IMR-90 (cell line): ENCODE measurements around the gene KIF6. TPM values are rescaled to one million over a fixed set of nuclear protein-coding genes. Genes with fewer than 3 reads are reported as not detected.

Experiments
- ATAC-seq: fragments of 200-7000 bp; cut with Tn5 transposase; 2 replicates; pipeline ENCODE4 v1.9.1; 2020; ENCODE audit warnings: low read depth, mild to moderate bottlenecking, moderate library complexity
- BruUV-seq: library from RNA; stranded (reverse); fragments of 400-500 nt; replicated peaks from 2 replicates; lab custom pipeline; 2021; lab: Mats Ljungman, UMichigan
- CTCF ChIA-PET: fragments of 300-600 bp; formaldehyde crosslinking; extraction: SDS; loops from one replicate; lab custom pipeline; 2021; ENCODE audit warnings: antibody characterized with exemption; lab: Yijun Ruan, JAX
- POLR2A ChIA-PET: fragments of 300-600 bp; sonication (Branson Sonifier 250); formaldehyde crosslinking; loops from one replicate; lab custom pipeline; 2022; ENCODE audit warnings: antibody characterized with exemption; ENCODE audit not compliant: unreplicated experiment; lab: Charles Lee
- DNase-seq: peaks from one replicate; pipeline ENCODE4 v3.0.0; 2013
- H2AFZ ChIP-seq: replicated peaks from 2 replicates; pipeline ENCODE3; 2013; ENCODE audit warnings: low read length, mild to moderate bottlenecking; ENCODE audit not compliant: poor library complexity
- H2AK5ac ChIP-seq: 2 replicates; pipeline ENCODE4 v1.6.1; 2013; ENCODE audit warnings: low read depth, low read length, inconsistent platforms
- H2AK9ac ChIP-seq: replicated peaks from 2 replicates; pipeline ENCODE3; 2013; ENCODE audit warnings: mild to moderate bottlenecking, low read depth, low read length, moderate library complexity; ENCODE audit not compliant: poor library complexity
- H2BK120ac ChIP-seq: 2 replicates; pipeline ENCODE4 v1.6.1; 2013; ENCODE audit warnings: low read depth, low read length, inconsistent platforms
- H2BK15ac ChIP-seq: 3 replicates; pipeline ENCODE4 v1.6.1; 2013; ENCODE audit warnings: low read depth, low read length, inconsistent platforms
- H2BK20ac ChIP-seq: 2 replicates; pipeline ENCODE4 v1.6.1; 2013; ENCODE audit warnings: low read depth, mild to moderate bottlenecking, inconsistent platforms, low read length, moderate library complexity
- H2BK5ac ChIP-seq: 2 replicates; pipeline ENCODE4 v1.6.1; 2013; ENCODE audit warnings: mild to moderate bottlenecking, low read depth, low read length, inconsistent platforms; ENCODE audit not compliant: poor library complexity, severe bottlenecking
- H3K14ac ChIP-seq: replicated peaks from 2 replicates; pipeline ENCODE4 v1.6.1; 2013; ENCODE audit warnings: low read depth, low read length, inconsistent platforms
- H3K18ac ChIP-seq: 2 replicates; pipeline ENCODE4 v1.6.1; 2013; ENCODE audit warnings: low read depth, low read length, control low read depth
- H3K23ac ChIP-seq: 2 replicates; pipeline ENCODE4 v1.6.1; 2013; ENCODE audit warnings: low read depth, low read length, inconsistent platforms
- H3K27ac ChIP-seq: 2 replicates; pipeline ENCODE4 v1.5.1; 2013; ENCODE audit warnings: mild to moderate bottlenecking, control low read depth, low read length; ENCODE audit not compliant: insufficient read depth
- H3K27me3 ChIP-seq: 2 replicates; pipeline ENCODE4 v1.6.1; 2013; ENCODE audit warnings: low read length; ENCODE audit not compliant: control insufficient read depth, insufficient read depth
- H3K36me3 ChIP-seq: 2 replicates; pipeline ENCODE4 v1.6.1; 2013; ENCODE audit warnings: low read length, mixed read lengths; ENCODE audit not compliant: control insufficient read depth, insufficient read depth
- H3K4ac ChIP-seq: 2 replicates; pipeline ENCODE4 v1.6.1; 2013; ENCODE audit warnings: low read depth, low read length, inconsistent platforms
- H3K4me1 ChIP-seq: 2 replicates; pipeline ENCODE4 v1.6.1; 2013; ENCODE audit warnings: low read length, mixed read lengths; ENCODE audit not compliant: control insufficient read depth, insufficient read depth
- H3K4me2 ChIP-seq: 2 replicates; pipeline ENCODE4 v1.6.1; 2013; ENCODE audit warnings: low read depth, mild to moderate bottlenecking, control low read depth, low read length, moderate library complexity
- H3K4me3 ChIP-seq: 2 replicates; pipeline ENCODE4 v1.5.1; 2013; ENCODE audit warnings: low read depth, mild to moderate bottlenecking, control low read depth, low read length, moderate library complexity; ENCODE audit not compliant: insufficient read depth
- H3K56ac ChIP-seq: 2 replicates; pipeline ENCODE4 v1.6.1; 2013; ENCODE audit warnings: low read length, inconsistent platforms; ENCODE audit not compliant: insufficient read depth; ENCODE audit errors: extremely low read depth
- H3K79me1 ChIP-seq, 2 experiments: 2 replicates each; pipeline ENCODE4 v1.6.1; 2013; ENCODE audit warnings: low read length in 2 of 2, inconsistent platforms in 1 of 2, low read depth in 1 of 2
- H3K9ac ChIP-seq: 2 replicates; pipeline ENCODE4 v1.6.1; 2013; ENCODE audit warnings: low read depth, low read length, control low read depth
- H3K9me1 ChIP-seq: 2 replicates; pipeline ENCODE4 v1.6.1; 2013; ENCODE audit warnings: low read length, inconsistent platforms; ENCODE audit not compliant: insufficient read depth
- H3K9me3 ChIP-seq: 2 replicates; pipeline ENCODE4 v1.6.1; 2013; ENCODE audit warnings: low read length; ENCODE audit not compliant: control insufficient read depth, insufficient read depth
- H4K20me1 ChIP-seq: 2 replicates; pipeline ENCODE4 v1.6.1; 2013; ENCODE audit warnings: low read length, inconsistent platforms; ENCODE audit not compliant: insufficient read depth
- H4K5ac ChIP-seq: 2 replicates; pipeline ENCODE4 v1.6.1; 2013; ENCODE audit warnings: mild to moderate bottlenecking, low read depth, low read length, control low read depth
- H4K8ac ChIP-seq, 2 experiments: 2 replicates each; pipeline ENCODE4 v1.6.1; 2013; ENCODE audit warnings: low read depth in 2 of 2, low read length in 2 of 2, control low read depth in 1 of 2, inconsistent platforms in 1 of 2
- H4K91ac ChIP-seq: 2 replicates; pipeline ENCODE4 v1.6.1; 2013; ENCODE audit warnings: low read depth, low read length, inconsistent platforms; ENCODE audit not compliant: insufficient read depth
- BHLHE40 ChIP-seq: fragments of 150-350 bp; IDR thresholded peaks from 2 replicates; pipeline ENCODE4 v1.6.1; 2016; ENCODE audit warnings: mild to moderate bottlenecking, low read depth, low read length
- CEBPB ChIP-seq: IDR thresholded peaks from 2 replicates; pipeline ENCODE4 v1.6.1; 2012; ENCODE audit warnings: low read depth, low read length, improper control_type of control experiment
- CHD1 ChIP-seq: IDR thresholded peaks from 2 replicates; pipeline ENCODE4 v1.6.1; 2012; ENCODE audit warnings: low read depth, low read length, improper control_type of control experiment
- FOS ChIP-seq: fragments of 150-350 bp; IDR thresholded peaks from 2 replicates; pipeline ENCODE4 v1.6.1; 2016; ENCODE audit warnings: low read depth, low read length
- MAFK ChIP-seq: IDR thresholded peaks from 2 replicates; pipeline ENCODE4 v1.6.1; 2012; ENCODE audit warnings: low read depth, low read length, improper control_type of control experiment
- MAZ ChIP-seq: IDR thresholded peaks from 2 replicates; pipeline ENCODE4 v1.6.1; 2012; ENCODE audit warnings: low read depth, mild to moderate bottlenecking, low read length, improper control_type of control experiment, moderate library complexity, borderline replicate concordance
- MXI1 ChIP-seq: IDR thresholded peaks from 2 replicates; pipeline ENCODE4 v1.6.1; 2012; ENCODE audit warnings: low read depth, mild to moderate bottlenecking, low read length, moderate library complexity, borderline replicate concordance
- NFE2L2 ChIP-seq: fragments of 150-350 bp; IDR thresholded peaks from 2 replicates; pipeline ENCODE4 v1.6.1; 2016; ENCODE audit warnings: low read depth, mild to moderate bottlenecking, low read length
- POLR2A ChIP-seq: IDR thresholded peaks from 2 replicates; pipeline ENCODE4 v1.6.1; 2012; ENCODE audit warnings: mild to moderate bottlenecking, low read depth, low read length
- RAD21 ChIP-seq: IDR thresholded peaks from 2 replicates; pipeline ENCODE4 v1.6.1; 2012; ENCODE audit warnings: low read length, improper control_type of control experiment
- RCOR1 ChIP-seq: IDR thresholded peaks from 2 replicates; pipeline ENCODE4 v1.6.1; 2012; ENCODE audit warnings: mild to moderate bottlenecking, low read length, improper control_type of control experiment; ENCODE audit not compliant: insufficient replicate concordance
- RFX5 ChIP-seq: IDR thresholded peaks from 2 replicates; pipeline ENCODE4 v1.8.0; 2012; ENCODE audit warnings: low read depth, mild to moderate bottlenecking, low read length, moderate library complexity
- SMC3 ChIP-seq: fragments of 150-350 bp; IDR thresholded peaks from 2 replicates; pipeline ENCODE4 v1.6.1; 2016; ENCODE audit warnings: low read depth, mild to moderate bottlenecking, antibody characterized with exemption, low read length, moderate library complexity
- WGBS, 2 experiments: methylation state at CpG; one replicate each; pipeline versions ENCODE4 v1.1.5 to v1.1.7; 2013; ENCODE audit warnings: missing lambda C conversion rate in 2 of 2; ENCODE audit not compliant: insufficient read length in 1 of 2; ENCODE audit errors: extremely low coverage in 2 of 2; 5-methylcytosine and 5-hydroxymethylcytosine counted together
- dilution Hi-C: fragments of 300-500 bp; cut with HindIII; formaldehyde crosslinking; loops from one replicate; pipeline ENCODE4 v1.14.3; 2018; ENCODE audit warnings: low sequenced_read_pairs; ENCODE audit not compliant: unreplicated experiment
- in situ Hi-C: fragments of 300-500 bp; cut with MboI; formaldehyde crosslinking; loops from 3 replicates; pipeline ENCODE4 v1.14.3; 2019; ENCODE audit warnings: low sequenced_read_pairs, inconsistent platforms, mixed read lengths
- intact Hi-C: fragments of 100-400 bp; cut with micrococcal nuclease; formaldehyde crosslinking; loops from 2 replicates; pipeline ENCODE4 v1.10.0; 2022
- polyA plus RNA-seq, 3 experiments: library from polyadenylated mRNA; depleted of rRNA; stranded (reverse); fragments of >200 nt; gene quantifications; 2 replicates each; pipeline ENCODE4 v1.2.3, GENCODE V29; 2012; ENCODE audit warnings: low replicate concordance in 1 of 3
- total RNA-seq: library from RNA; depleted of rRNA; stranded (reverse); fragments of >200 nt; gene quantifications from 2 replicates; pipeline ENCODE4 v1.2.3, GENCODE V29; 2012
- TF ChIP-seq, protein P1 (sequence below): conservative IDR thresholded peaks from 2 replicates; pipeline ENCODE4 v1.5.1; 2012; ENCODE audit warnings: mild to moderate bottlenecking, low read depth, low read length, improper control_type of control experiment
- TF ChIP-seq, protein P2 (sequence below): fragments of 150-350 bp; IDR thresholded peaks from 2 replicates; pipeline ENCODE4 v1.6.1; 2017; ENCODE audit warnings: mild to moderate bottlenecking, antibody characterized with exemption, low read length, low read depth
- TF ChIP-seq, protein P3 (sequence below): fragments of 150-350 bp; IDR thresholded peaks from 2 replicates; pipeline ENCODE4 v1.6.1; 2016; ENCODE audit warnings: low read depth, mild to moderate bottlenecking, low read length, moderate library complexity, borderline replicate concordance

The KIF6 gene
- total and polyA plus RNA-seq, 2 of the 4 experiments (the other 2 are of a cell fraction): under 0.01 to 0.10 TPM

DNA sequence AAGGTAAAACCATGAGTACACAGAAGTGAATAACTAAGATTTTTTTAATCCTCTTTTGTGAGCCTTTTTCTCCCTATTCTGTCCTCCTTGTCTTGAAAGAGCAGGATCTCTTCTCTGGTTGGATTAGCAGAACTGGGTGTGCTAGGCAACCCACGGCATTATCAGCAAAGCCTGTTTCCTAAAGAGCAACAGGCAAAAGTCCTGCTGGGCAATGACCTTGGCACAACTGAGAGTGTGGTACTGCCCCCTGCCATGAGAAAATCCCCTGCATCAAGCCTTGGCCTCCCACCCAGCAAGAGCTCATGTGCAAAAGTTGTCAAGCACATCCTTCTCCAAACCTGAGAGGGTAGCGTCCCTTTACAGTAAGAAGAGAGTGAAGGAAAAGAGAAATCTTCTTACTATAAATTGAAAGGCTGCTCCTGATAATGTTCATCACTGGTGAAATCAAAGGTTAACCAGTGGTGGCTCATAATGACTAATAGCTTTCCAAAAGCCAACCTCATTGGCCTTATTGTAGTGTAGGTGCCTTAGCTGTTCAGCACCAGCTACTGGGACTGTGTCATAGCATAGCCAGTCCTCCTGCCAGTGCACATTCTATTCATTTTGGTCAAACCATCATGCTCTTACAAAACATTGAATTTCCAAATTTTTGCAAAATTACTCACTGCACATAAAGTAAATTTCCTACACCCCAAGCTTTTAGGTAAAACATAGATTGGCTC is 17.1 kb downstream of the KIF6 start:
- no peak for DNase-seq
- Histone ChIP-seq H2BK15ac (no peak overlapping the region), H3K4me1 (no peaks in the 10 kb centered on the region), H3K9me1 (no peaks in the 10 kb centered on the region), H3K4me2 (no peak overlapping the region), H2BK120ac (no peak overlapping the region), H2AFZ (no peak overlapping the region), H3K9me3 (no peaks in the 10 kb centered on the region), H3K79me1 (no peaks in the 10 kb centered on the region), H3K14ac (no peak overlapping the region), H3K27ac (no peak overlapping the region), H4K5ac (no peak overlapping the region), H3K27me3 (no peaks in the 10 kb centered on the region), H2BK5ac (no peak overlapping the region), H3K18ac (no peak overlapping the region), H3K23ac (no peak overlapping the region), H4K91ac (no peak overlapping the region), H3K4ac (no peak overlapping the region), H3K56ac (no peak overlapping the region), H3K4me3 (no peak overlapping the region), H2AK9ac (no peak overlapping the region), H4K8ac (no peak overlapping the region), H2AK5ac (no peak overlapping the region), H2BK20ac (no peak overlapping the region), H3K36me3 (no peaks in the 10 kb centered on the region), H3K9ac (no peak overlapping the region), H4K20me1 (no peaks in the 10 kb centered on the region)
- intact Hi-C loops: no loop called here
- no TSS peak for BruUV-seq
- WGBS, 2 experiments: no CpG with 5 or more reads among the region's 2 CpGs
- POLR2A ChIA-PET: no interaction called here
- CTCF ChIA-PET: no interaction called here
- no peak for ATAC-seq
- no peak for TF ChIP-seq RAD21
- TF ChIP-seq, protein P1, sequence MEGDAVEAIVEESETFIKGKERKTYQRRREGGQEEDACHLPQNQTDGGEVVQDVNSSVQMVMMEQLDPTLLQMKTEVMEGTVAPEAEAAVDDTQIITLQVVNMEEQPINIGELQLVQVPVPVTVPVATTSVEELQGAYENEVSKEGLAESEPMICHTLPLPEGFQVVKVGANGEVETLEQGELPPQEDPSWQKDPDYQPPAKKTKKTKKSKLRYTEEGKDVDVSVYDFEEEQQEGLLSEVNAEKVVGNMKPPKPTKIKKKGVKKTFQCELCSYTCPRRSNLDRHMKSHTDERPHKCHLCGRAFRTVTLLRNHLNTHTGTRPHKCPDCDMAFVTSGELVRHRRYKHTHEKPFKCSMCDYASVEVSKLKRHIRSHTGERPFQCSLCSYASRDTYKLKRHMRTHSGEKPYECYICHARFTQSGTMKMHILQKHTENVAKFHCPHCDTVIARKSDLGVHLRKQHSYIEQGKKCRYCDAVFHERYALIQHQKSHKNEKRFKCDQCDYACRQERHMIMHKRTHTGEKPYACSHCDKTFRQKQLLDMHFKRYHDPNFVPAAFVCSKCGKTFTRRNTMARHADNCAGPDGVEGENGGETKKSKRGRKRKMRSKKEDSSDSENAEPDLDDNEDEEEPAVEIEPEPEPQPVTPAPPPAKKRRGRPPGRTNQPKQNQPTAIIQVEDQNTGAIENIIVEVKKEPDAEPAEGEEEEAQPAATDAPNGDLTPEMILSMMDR: no peak
- no peak for TF ChIP-seq POLR2A
- TF ChIP-seq RFX5: no peak
- TF ChIP-seq, protein P2, sequence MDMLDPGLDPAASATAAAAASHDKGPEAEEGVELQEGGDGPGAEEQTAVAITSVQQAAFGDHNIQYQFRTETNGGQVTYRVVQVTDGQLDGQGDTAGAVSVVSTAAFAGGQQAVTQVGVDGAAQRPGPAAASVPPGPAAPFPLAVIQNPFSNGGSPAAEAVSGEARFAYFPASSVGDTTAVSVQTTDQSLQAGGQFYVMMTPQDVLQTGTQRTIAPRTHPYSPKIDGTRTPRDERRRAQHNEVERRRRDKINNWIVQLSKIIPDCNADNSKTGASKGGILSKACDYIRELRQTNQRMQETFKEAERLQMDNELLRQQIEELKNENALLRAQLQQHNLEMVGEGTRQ: no peak
- TF ChIP-seq NFE2L2: no peak
- no peak for TF ChIP-seq RCOR1
- TF ChIP-seq SMC3: no peak
- TF ChIP-seq, protein P3, sequence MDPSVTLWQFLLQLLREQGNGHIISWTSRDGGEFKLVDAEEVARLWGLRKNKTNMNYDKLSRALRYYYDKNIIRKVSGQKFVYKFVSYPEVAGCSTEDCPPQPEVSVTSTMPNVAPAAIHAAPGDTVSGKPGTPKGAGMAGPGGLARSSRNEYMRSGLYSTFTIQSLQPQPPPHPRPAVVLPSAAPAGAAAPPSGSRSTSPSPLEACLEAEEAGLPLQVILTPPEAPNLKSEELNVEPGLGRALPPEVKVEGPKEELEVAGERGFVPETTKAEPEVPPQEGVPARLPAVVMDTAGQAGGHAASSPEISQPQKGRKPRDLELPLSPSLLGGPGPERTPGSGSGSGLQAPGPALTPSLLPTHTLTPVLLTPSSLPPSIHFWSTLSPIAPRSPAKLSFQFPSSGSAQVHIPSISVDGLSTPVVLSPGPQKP: no peak
- TF ChIP-seq CHD1: no peak
- no peak for TF ChIP-seq FOS
- no peak for TF ChIP-seq MAFK
- no peak for TF ChIP-seq CEBPB
- TF ChIP-seq MXI1: no peak
- TF ChIP-seq BHLHE40: no peak
- TF ChIP-seq MAZ: no peak
- in situ Hi-C loops: no loop called here
- dilution Hi-C loops: no loop called here
